ENCODE data around the gene WDR64. TPM values are rescaled to one million over a fixed set of nuclear protein-coding genes. Genes with fewer than 3 reads are reported as not detected.

WDR64 gene
- total and polyA plus RNA-seq, 2 of the 13 experiments (the other 11 are each of a cell fraction or from before 2014, with no cell fraction given), result not detected

DNA sequence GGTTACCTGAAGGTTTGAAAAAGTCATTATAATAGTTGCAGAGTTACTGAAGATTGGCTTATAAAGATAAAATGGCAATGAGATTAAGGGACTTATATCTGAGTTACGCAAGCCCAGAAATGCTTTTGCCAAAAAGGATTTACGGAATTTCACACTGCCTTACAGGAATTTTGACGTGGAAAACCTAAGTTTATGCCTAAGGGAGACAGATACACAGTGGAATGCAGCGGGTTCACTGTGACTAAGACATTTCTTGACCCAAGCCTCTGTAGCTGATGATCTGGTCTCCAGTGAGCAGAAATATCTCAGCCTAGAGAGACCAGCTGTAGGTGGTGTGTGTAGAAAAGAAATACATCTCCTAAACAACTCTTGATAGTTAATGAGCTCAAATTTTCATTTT is 185.8 kb downstream of the WDR64 start:
- WGBS (ENCODE audit: low lambda C conversion rate), result 29% methylated on average over 4 of the region's 4 CpGs
- intact Hi-C loops (cut with micrococcal nuclease; ENCODE audit: unreplicated experiment), result no loop called here
- POLR2A ChIA-PET, result no interaction called here

DNA sequence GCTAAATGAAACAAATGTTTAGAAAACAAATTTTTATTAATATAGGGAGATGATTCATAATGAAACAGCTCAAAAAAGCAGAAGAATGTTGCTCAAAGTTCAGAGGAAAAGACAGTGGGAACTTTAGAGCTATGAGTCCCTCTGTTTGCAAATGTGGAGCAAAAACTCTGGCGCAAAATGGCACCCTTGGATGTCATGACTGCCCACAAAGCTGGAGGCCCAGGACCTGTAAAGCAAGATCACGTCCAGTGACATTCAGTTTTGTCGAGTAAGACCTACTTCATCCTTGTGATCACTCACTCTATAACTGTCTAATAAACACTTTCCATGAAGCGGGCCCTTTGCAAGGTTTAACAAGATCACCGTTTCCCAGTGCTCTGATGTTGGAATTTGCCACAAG is 186.8 kb downstream of the WDR64 start:
- H3K9ac ChIP-seq (ENCODE audit: insufficient read depth, low read depth, low read length), result no peak overlapping the region
- H3K79me2 ChIP-seq (ENCODE audit: insufficient read depth, low read length), result no peaks in the 10 kb centered on the region
- no peak overlapping the region for H3K4me3 ChIP-seq (replicated peaks in 1 of 3; ENCODE audit: insufficient read depth in 1 of 3, low read depth in 2 of 3, low read length in 3 of 3)
- POLR2A ChIA-PET, result no interaction called here
- no peaks in the 10 kb centered on the region for H3K9me3 ChIP-seq (ENCODE audit: low read length)
- no peak overlapping the region for H3K4me2 ChIP-seq (ENCODE audit: low read depth, low read length)
- in situ Hi-C loops (cut with HindIII; ENCODE audit: extremely low pct_ligation_motif_present, low pct_unique_long_range_greater_than_20kb), result loop anchor here (5.0 kb wide), 2 partner anchors 227 to 307 kb away; partner anchors contain the start of gene KMO
- no peaks in the 10 kb centered on the region; a peak in 1 of 5 replicates for H3K27me3 ChIP-seq (ENCODE audit: control insufficient read depth in 1 of 2, insufficient read depth in 2 of 2, low read length in 2 of 2)
- no peak for ATAC-seq
- CTCF ChIA-PET (ENCODE audit: low intra/inter-chr PET ratio, low total read pairs), result no interaction called here
- no peak for TF ChIP-seq EHMT2 (IDR thresholded peaks at IDR 0.05; ENCODE audit: borderline replicate concordance, low read depth, low read length)
- no peak for TF ChIP-seq ZNF644 (CRISPR knock-in tag; IDR thresholded peaks at IDR 0.05; ENCODE audit: low read depth)
- no peak for TF ChIP-seq SMAD1 (CRISPR knock-in tag; IDR thresholded peaks at IDR 0.05; ENCODE audit: borderline replicate concordance, low read depth)
- TF ChIP-seq SALL2 (CRISPR knock-in tag; IDR thresholded peaks at IDR 0.05), result no peak
- TF ChIP-seq ZNF33A (CRISPR knock-in tag; IDR thresholded peaks at IDR 0.05; ENCODE audit: borderline replicate concordance), result no peak
- no peak for TF ChIP-seq ZNF792 (CRISPR knock-in tag; IDR thresholded peaks at IDR 0.05)
- no peak for TF ChIP-seq BCL6 (CRISPR knock-in tag; IDR thresholded peaks at IDR 0.05)
- no peak for TF ChIP-seq RFXANK (CRISPR knock-in tag; IDR thresholded peaks at IDR 0.05)
- TF ChIP-seq, protein P1, sequence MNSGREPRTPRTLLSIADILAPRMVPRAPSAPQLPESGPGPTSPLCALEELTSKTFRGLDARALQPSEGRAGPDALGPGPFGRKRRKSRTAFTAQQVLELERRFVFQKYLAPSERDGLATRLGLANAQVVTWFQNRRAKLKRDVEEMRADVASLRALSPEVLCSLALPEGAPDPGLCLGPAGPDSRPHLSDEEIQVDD (CRISPR knock-in tag; IDR thresholded peaks at IDR 0.05; ENCODE audit: borderline replicate concordance), result no peak
- peaks cover 7% of the 10 kb centered on the region; the same call in 1 of the 2 replicates for H3K4me1 ChIP-seq (ENCODE audit: insufficient read depth, low read length)
- no peak overlapping the region for H3K27ac ChIP-seq (ENCODE audit: extremely low read length, insufficient read depth, low read length)
- no peak overlapping the region for H2AFZ ChIP-seq (ENCODE audit: low read length)
- no peaks in the 10 kb centered on the region for H3K36me3 ChIP-seq (replicated peaks in 1 of 2; ENCODE audit: control insufficient read depth in 1 of 2, insufficient read depth in 2 of 2, low read length in 2 of 2)
- WGBS (ENCODE audit: low lambda C conversion rate), result 48% methylated on average over 5 of the region's 5 CpGs
- no peak for DNase-seq (ENCODE audit: low spot score)
- no TSS peak for BruUV-seq (replicated peaks)
- FAIRE-seq, result no peak
- no peaks in the 10 kb centered on the region for H4K20me1 ChIP-seq (ENCODE audit: insufficient read depth, low read length)
- intact Hi-C loops (cut with micrococcal nuclease; ENCODE audit: unreplicated experiment), result no loop called here

More for the DNA sequence above, 185.8 kb downstream of the WDR64 start:
- no peaks in the 10 kb centered on the region; a peak in 1 of 5 replicates for H3K27me3 ChIP-seq (ENCODE audit: control insufficient read depth in 1 of 2, insufficient read depth in 2 of 2, low read length in 2 of 2)
- no peaks in the 10 kb centered on the region for H3K36me3 ChIP-seq (replicated peaks in 1 of 2; ENCODE audit: control insufficient read depth in 1 of 2, insufficient read depth in 2 of 2, low read length in 2 of 2)
- no peaks in the 10 kb centered on the region for H4K20me1 ChIP-seq (ENCODE audit: insufficient read depth, low read length)
- TF ChIP-seq ZNF747 (CRISPR knock-in tag; IDR thresholded peaks at IDR 0.05; ENCODE audit: borderline replicate concordance) (no peak), RCOR2 (CRISPR knock-in tag; IDR thresholded peaks at IDR 0.05) (no peak), RBAK (CRISPR knock-in tag; IDR thresholded peaks at IDR 0.05) (no peak), ZNF737 (CRISPR knock-in tag; IDR thresholded peaks at IDR 0.05; ENCODE audit: borderline replicate concordance) (no peak), MYNN (CRISPR knock-in tag; IDR thresholded peaks at IDR 0.05; ENCODE audit: low read depth) (no peak)
- DNase-seq (ENCODE audit: low spot score) (no peak), ATAC-seq (no peak), FAIRE-seq (no peak)
- H3K4me3 ChIP-seq (replicated peaks in 1 of 3; ENCODE audit: insufficient read depth in 1 of 3, low read depth in 2 of 3, low read length in 3 of 3), result no peak overlapping the region
- no peak overlapping the region for H2AFZ ChIP-seq (ENCODE audit: low read length)
- no peak overlapping the region for H3K9ac ChIP-seq (ENCODE audit: insufficient read depth, low read depth, low read length)
- in situ Hi-C loops (cut with HindIII; ENCODE audit: extremely low pct_ligation_motif_present, low pct_unique_long_range_greater_than_20kb), result loop anchor here (5.0 kb wide), 2 partner anchors 226 to 306 kb away; partner anchors contain the start of gene KMO
- H3K4me1 ChIP-seq (ENCODE audit: insufficient read depth, low read length), result peaks cover 7% of the 10 kb centered on the region; the same call in 1 of the 2 replicates
- H3K9me3 ChIP-seq (ENCODE audit: low read length), result no peaks in the 10 kb centered on the region
- H3K4me2 ChIP-seq (ENCODE audit: low read depth, low read length), result no peak overlapping the region
- BruUV-seq (replicated peaks), result no TSS peak
- H3K79me2 ChIP-seq (ENCODE audit: insufficient read depth, low read length), result no peaks in the 10 kb centered on the region
- CTCF ChIA-PET (ENCODE audit: low intra/inter-chr PET ratio, low total read pairs), result no interaction called here
- no peak overlapping the region for H3K27ac ChIP-seq (ENCODE audit: extremely low read length, insufficient read depth, low read length)
